Naive thymus-derived CD8-positive, alpha-beta T cell (primary cell): Measurements from ENCODE around the gene GARIN5B. TPM values are rescaled to one million over a fixed set of nuclear protein-coding genes. Genes with fewer than 3 reads are reported as not detected.

Experiments
- ATAC-seq, 2 donors: fragments of 150-1000 bp; cut with Tn5 transposase in 1 of 2; sonication (Bioruptor Pico), chemical (Tn5 transposase) in 1 of 2; 1 replicate in 1 of 2; 2 replicates in 1 of 2; pipeline ENCODE4 v1.10.0; 2021; ENCODE audit warnings: mild to moderate bottlenecking in 2 of 2, moderate library complexity in 2 of 2
- POLR2A ChIA-PET: fragments of 350-600 bp; sonication (Branson Sonifier 250); formaldehyde crosslinking; loops from one replicate; lab custom pipeline; 2021; ENCODE audit warnings: antibody characterized with exemption; lab: Charles Lee
- DNase-seq, 10 donors: peaks; one replicate each; pipeline versions ENCODE4 v3.0.0 to v3.0.0-alpha.2; 2020 to 2022
- H3K27ac Mint-ChIP-seq, 10 donors: one replicate each; pipeline ENCODE4 v1.8.0; 2020 to 2022; ENCODE audit warnings: mild to moderate bottlenecking in 10 of 10, mixed read lengths in 10 of 10, moderate library complexity in 4 of 10, inconsistent platforms in 1 of 10
- H3K27me3 Mint-ChIP-seq, 5 donors: one replicate each; pipeline ENCODE4 v1.8.0; 2021 to 2022; ENCODE audit warnings: mixed read lengths in 5 of 5
- H3K36me3 Mint-ChIP-seq, 3 donors: one replicate each; pipeline ENCODE4 v1.8.0; 2020 to 2022; ENCODE audit warnings: mixed read lengths in 3 of 3, mild to moderate bottlenecking in 2 of 3, inconsistent platforms in 1 of 3
- H3K4me1 Mint-ChIP-seq, 4 donors: one replicate each; pipeline ENCODE4 v1.8.0; 2021 to 2022; ENCODE audit warnings: mixed read lengths in 4 of 4
- H3K4me3 Mint-ChIP-seq, 10 donors: one replicate each; pipeline ENCODE4 v1.8.0; 2020 to 2022; ENCODE audit warnings: mild to moderate bottlenecking in 10 of 10, mixed read lengths in 10 of 10, moderate library complexity in 6 of 10, inconsistent platforms in 1 of 10
- H3K9me3 Mint-ChIP-seq, 9 donors: one replicate each; pipeline ENCODE4 v1.8.0; 2020 to 2022; ENCODE audit warnings: mixed read lengths in 9 of 9, mild to moderate bottlenecking in 3 of 9, inconsistent platforms in 1 of 9, moderate library complexity in 1 of 9
- polyA plus RNA-seq, 3 donors: library from polyadenylated mRNA; unstranded; fragments of 300-500 nt; fragmentation: Illumina TruSeq; gene quantifications; one replicate each; pipeline ENCODE4 v1.2.3, GENCODE V29; 2021
- total RNA-seq, 8 experiments: library from RNA in 2 of 8; stranded (reverse) in 2 of 8; gene quantifications; one replicate each; pipeline ENCODE4 v1.2.3 and lab custom pipeline; 2021 to 2026

Gene GARIN5B
- total and polyA plus RNA-seq, 5 experiments from 2014 or later = not detected

- H3K27me3 Mint-ChIP-seq = no peaks in the 10 kb centered on the region
- no peak for ATAC-seq
- no peak overlapping the region for H3K27ac Mint-ChIP-seq
- H3K9me3 Mint-ChIP-seq = peaks cover 0 to 3% (median 0%) of the 10 kb centered on the region in 9 donors
- no peak for DNase-seq
- peaks cover 0 to 3% (median 1%) of the 10 kb centered on the region in 4 donors for H3K4me1 Mint-ChIP-seq
- POLR2A ChIA-PET = no interaction called here
- peaks cover 0 to 3% (median 2%) of the 10 kb centered on the region in 3 donors for H3K36me3 Mint-ChIP-seq
- H3K4me3 Mint-ChIP-seq = no peak overlapping the region
Measured at GRCh38 chr19:55310498-55310897, 52.6 kb downstream of the GARIN5B start.

- H3K4me3 Mint-ChIP-seq = no peak overlapping the region
- no peak for ATAC-seq
- H3K9me3 Mint-ChIP-seq = peaks cover 0 to 3% (median 0%) of the 10 kb centered on the region in 9 donors
- no peak for DNase-seq
- POLR2A ChIA-PET = no interaction called here
- H3K27me3 Mint-ChIP-seq = no peaks in the 10 kb centered on the region
- peaks cover 0 to 3% (median 2%) of the 10 kb centered on the region in 3 donors for H3K36me3 Mint-ChIP-seq
- no peak overlapping the region for H3K27ac Mint-ChIP-seq
- peaks cover 0 to 6% (median 2%) of the 10 kb centered on the region in 4 donors for H3K4me1 Mint-ChIP-seq
Measured at GRCh38 chr19:55309448-55309847, 53.6 kb downstream of the GARIN5B start.

- H3K36me3 Mint-ChIP-seq = peaks cover 0 to 3% (median 2%) of the 10 kb centered on the region in 3 donors
- H3K4me1 Mint-ChIP-seq = peaks cover 0 to 6% (median 2%) of the 10 kb centered on the region in 4 donors
- H3K4me3 Mint-ChIP-seq = no peak overlapping the region
- H3K27ac Mint-ChIP-seq = no peak overlapping the region
- no peaks in the 10 kb centered on the region for H3K27me3 Mint-ChIP-seq
- no peak for DNase-seq
- peaks cover 0 to 2% (median 0%) of the 10 kb centered on the region in 9 donors for H3K9me3 Mint-ChIP-seq
- ATAC-seq = no peak
- POLR2A ChIA-PET = no interaction called here
Measured at GRCh38 chr19:55308281-55308680, 54.8 kb downstream of the GARIN5B start.

GRCh38 chr19:55306712-55307111 lies 56.3 kb downstream of the GARIN5B start:
- DNase-seq (no peak), ATAC-seq (no peak)
- H3K4me3 Mint-ChIP-seq = no peak overlapping the region
- H3K4me1 Mint-ChIP-seq = peaks cover 5 to 12% (median 7%) of the 10 kb centered on the region in 4 donors
- no peaks in the 10 kb centered on the region for H3K9me3 Mint-ChIP-seq
- no peaks in the 10 kb centered on the region for H3K27me3 Mint-ChIP-seq
- POLR2A ChIA-PET = no interaction called here
- H3K36me3 Mint-ChIP-seq = peaks cover 0 to 3% (median 2%) of the 10 kb centered on the region in 3 donors
- peak overlapping the region in 1 of 10 donors; percentile 24 for H3K27ac Mint-ChIP-seq

- Mint-ChIP-seq H3K4me3 (peak overlapping the region in 1 of 10 donors; percentile 69), H3K36me3 (peaks cover 0 to 3% (median 2%) of the 10 kb centered on the region in 3 donors), H3K9me3 (no peaks in the 10 kb centered on the region), H3K27me3 (no peaks in the 10 kb centered on the region), H3K4me1 (peaks cover 7 to 14% (median 11%) of the 10 kb centered on the region in 4 donors), H3K27ac (no peak overlapping the region)
- POLR2A ChIA-PET = no interaction called here
- no peak for ATAC-seq
- DNase-seq = no peak
Measured at GRCh38 chr19:55305983-55306562, 57.0 kb downstream of the GARIN5B start.

DNA sequence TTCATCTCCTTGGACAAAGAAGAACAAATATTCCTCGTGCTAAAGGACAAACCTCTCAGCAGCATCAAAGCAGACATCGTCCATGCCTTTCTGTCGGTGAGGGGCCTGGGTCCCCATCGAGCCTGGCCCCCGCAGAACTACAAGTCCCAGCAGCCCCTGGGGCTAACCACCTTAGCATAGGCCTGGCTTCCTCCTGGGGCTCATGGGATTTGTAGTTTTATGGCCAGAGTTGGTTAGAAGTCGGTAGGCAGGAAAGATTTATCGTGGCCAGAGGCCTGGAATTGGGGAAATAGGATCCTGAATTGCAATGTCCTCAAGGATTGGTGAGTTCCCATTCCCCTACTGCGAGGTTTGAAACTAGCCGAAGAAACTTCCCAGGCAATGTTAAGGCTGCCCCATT lies 57.6 kb downstream of the GARIN5B start:
- H3K27me3 Mint-ChIP-seq = no peaks in the 10 kb centered on the region
- H3K36me3 Mint-ChIP-seq = peaks cover 0 to 3% (median 2%) of the 10 kb centered on the region in 3 donors
- ATAC-seq (peak; percentile 54 to 68), DNase-seq (peak in 9 of 10 donors; percentile 28 to 79 (median 48))
- peak overlapping the region in 1 of 10 donors; percentile 28 for H3K4me3 Mint-ChIP-seq
- H3K4me1 Mint-ChIP-seq = peaks cover 7 to 14% (median 11%) of the 10 kb centered on the region in 4 donors
- H3K9me3 Mint-ChIP-seq = no peaks in the 10 kb centered on the region
- H3K27ac Mint-ChIP-seq = peak overlapping the region in 7 of 10 donors; percentile 34 to 89 (median 78)
- POLR2A ChIA-PET = no interaction called here

DNA sequence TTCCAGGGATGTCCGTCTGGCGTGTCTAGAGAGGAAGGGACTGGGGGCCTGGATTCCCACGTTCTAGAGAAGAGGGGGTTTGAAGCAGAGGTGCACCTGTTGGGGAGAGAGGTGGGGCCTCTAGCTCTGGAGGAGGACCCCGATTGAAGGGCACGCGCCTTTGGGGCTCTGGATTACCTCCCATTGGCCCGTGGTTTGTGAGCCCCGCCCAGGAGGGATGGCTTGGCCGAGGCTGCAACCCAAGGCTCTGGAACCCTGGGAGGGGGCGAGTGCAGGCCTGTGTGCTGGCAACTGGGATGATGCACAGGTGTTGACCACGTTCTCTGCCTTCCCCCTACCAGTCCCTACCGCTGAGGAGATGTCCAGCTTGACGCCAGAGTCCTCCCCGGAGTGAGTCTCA lies 58.1 kb downstream of the GARIN5B start:
- H3K27ac Mint-ChIP-seq = peak overlapping the region in 3 of 10 donors; percentile 34 to 78 (median 56)
- no peak for ATAC-seq
- H3K4me1 Mint-ChIP-seq = peaks cover 5 to 14% (median 11%) of the 10 kb centered on the region in 4 donors
- H3K9me3 Mint-ChIP-seq = no peaks in the 10 kb centered on the region
- POLR2A ChIA-PET = no interaction called here
- H3K4me3 Mint-ChIP-seq = no peak overlapping the region
- H3K27me3 Mint-ChIP-seq = peaks cover 0 to 2% (median 0%) of the 10 kb centered on the region in 5 donors
- peaks cover 0 to 2% (median 0%) of the 10 kb centered on the region in 3 donors for H3K36me3 Mint-ChIP-seq
- no peak for DNase-seq

Other genes starting within 250 kb of the GARIN5B start
- 100 to 1,000 TPM; 140 to 141 TPM for gene PPP1R12C, start 245.6 kb downstream of the GARIN5B start, total RNA-seq
- gene PPP1R12C, start 245.6 kb downstream of the GARIN5B start, polyA plus RNA-seq = 1 to 10 TPM; 2.7 to 6.2 (median 3.9) TPM
- not detected for gene TNNT1, start 214.1 kb downstream of the GARIN5B start, total RNA-seq
- not detected for gene TNNT1, start 214.1 kb downstream of the GARIN5B start, polyA plus RNA-seq
- gene TNNI3, start 205.5 kb downstream of the GARIN5B start, total RNA-seq = not detected
- not detected for gene TNNI3, start 205.5 kb downstream of the GARIN5B start, polyA plus RNA-seq
- not detected for gene DNAAF3, start 196.6 kb downstream of the GARIN5B start, total RNA-seq
- gene DNAAF3, start 196.6 kb downstream of the GARIN5B start, polyA plus RNA-seq = not detected
- not detected for gene SYT5, start 183.0 kb downstream of the GARIN5B start, total RNA-seq
- gene SYT5, start 183.0 kb downstream of the GARIN5B start, polyA plus RNA-seq = under 1 TPM; 0.09 to 0.56 (median 0.25) TPM
- gene PTPRH, start 153.8 kb downstream of the GARIN5B start, total RNA-seq = not detected
- not detected for gene PTPRH, start 153.8 kb downstream of the GARIN5B start, polyA plus RNA-seq
- gene TMEM86B, start 134.5 kb downstream of the GARIN5B start, total RNA-seq = 10 to 100 TPM; 17.7 to 20.9 TPM
- 1 to 10 TPM in 1 of 3 donors, under 1 TPM in 2; 0.17 to 2.3 (median 0.54) TPM for gene TMEM86B, start 134.5 kb downstream of the GARIN5B start, polyA plus RNA-seq
- 100 to 1,000 TPM; 167 to 168 TPM for gene PPP6R1, start 104.2 kb downstream of the GARIN5B start, total RNA-seq
- gene PPP6R1, start 104.2 kb downstream of the GARIN5B start, polyA plus RNA-seq = 100 to 1,000 TPM in 1 of 3 donors, 10 to 100 TPM in 2; 57.3 to 131 (median 60.9) TPM
- gene HSPBP1, start 83.2 kb downstream of the GARIN5B start, total RNA-seq = 10 to 100 TPM; 20.3 to 20.4 TPM
- 10 to 100 TPM; 38.6 to 44.8 (median 42.5) TPM for gene HSPBP1, start 83.2 kb downstream of the GARIN5B start, polyA plus RNA-seq
- gene BRSK1, start 79.3 kb downstream of the GARIN5B start, total RNA-seq = 1 to 10 TPM; 1.9 to 2.9 TPM
- gene BRSK1, start 79.3 kb downstream of the GARIN5B start, polyA plus RNA-seq = under 1 TPM in 1 of 3 donors, not detected in 2; 0.24 TPM
- gene TMEM150B, start 37.9 kb downstream of the GARIN5B start, total RNA-seq = not detected
- gene TMEM150B, start 37.9 kb downstream of the GARIN5B start, polyA plus RNA-seq = not detected
- 10 to 100 TPM; 19.2 to 21.8 TPM for gene KMT5C, start 23.4 kb downstream of the GARIN5B start, total RNA-seq
- 1 to 10 TPM; 1.7 to 2.5 (median 2.1) TPM for gene KMT5C, start 23.4 kb downstream of the GARIN5B start, polyA plus RNA-seq
- not detected for gene COX6B2, start 8.5 kb downstream of the GARIN5B start, total RNA-seq
- not detected for gene COX6B2, start 8.5 kb downstream of the GARIN5B start, polyA plus RNA-seq
- gene IL11, start 7.2 kb upstream of the GARIN5B start, total RNA-seq = under 1 TPM in 1 of 2 experiments, not detected in 1; 0.21 TPM
- gene IL11, start 7.2 kb upstream of the GARIN5B start, polyA plus RNA-seq = not detected
- gene TMEM190, start 13.6 kb upstream of the GARIN5B start, total RNA-seq = not detected
- gene TMEM190, start 13.6 kb upstream of the GARIN5B start, polyA plus RNA-seq = not detected
- gene TMEM238, start 21.0 kb upstream of the GARIN5B start, total RNA-seq = 10 to 100 TPM in 1 of 2 experiments, 1 to 10 TPM in 1; 10.0 to 10.2 TPM
- 1 to 10 TPM; 1.1 to 1.5 (median 1.3) TPM for gene TMEM238, start 21.0 kb upstream of the GARIN5B start, polyA plus RNA-seq
- gene RPL28, start 22.7 kb upstream of the GARIN5B start, total RNA-seq = 1,000 to 10,000 TPM; 2,967 to 2,995 TPM
- gene RPL28, start 22.7 kb upstream of the GARIN5B start, polyA plus RNA-seq = 1,000 to 10,000 TPM in 1 of 3 donors, 100 to 1,000 TPM in 2; 559 to 1,017 (median 787) TPM
- 10 to 100 TPM; 18.1 to 20.2 TPM for gene UBE2S, start 44.5 kb upstream of the GARIN5B start, total RNA-seq
- gene UBE2S, start 44.5 kb upstream of the GARIN5B start, polyA plus RNA-seq = 10 to 100 TPM; 18.6 to 25.8 (median 24.5) TPM
- not detected for gene SHISA7, start 80.0 kb upstream of the GARIN5B start, total RNA-seq
- not detected for gene SHISA7, start 80.0 kb upstream of the GARIN5B start, polyA plus RNA-seq
- 10 to 100 TPM; 10.5 to 11.0 TPM for gene ISOC2, start 98.4 kb upstream of the GARIN5B start, total RNA-seq
- 10 to 100 TPM; 30.5 to 35.6 (median 34.2) TPM for gene ISOC2, start 98.4 kb upstream of the GARIN5B start, polyA plus RNA-seq
- gene C19orf85, start 101.5 kb upstream of the GARIN5B start, total RNA-seq = not detected
- not detected for gene C19orf85, start 101.5 kb upstream of the GARIN5B start, polyA plus RNA-seq
- 10 to 100 TPM; 13.2 to 15.6 TPM for gene ZNF628, start 113.4 kb upstream of the GARIN5B start, total RNA-seq
- under 1 TPM; 0.26 to 0.42 (median 0.32) TPM for gene ZNF628, start 113.4 kb upstream of the GARIN5B start, polyA plus RNA-seq
- 10 to 100 TPM in 1 of 2 experiments, 1 to 10 TPM in 1; 8.0 to 10.4 TPM for gene NAT14, start 121.9 kb upstream of the GARIN5B start, total RNA-seq
- gene NAT14, start 121.9 kb upstream of the GARIN5B start, polyA plus RNA-seq = 1 to 10 TPM; 4.1 to 8.8 (median 7.7) TPM
- 1 to 10 TPM; 1.3 to 1.4 TPM for gene SSC5D, start 125.2 kb upstream of the GARIN5B start, total RNA-seq
- gene SSC5D, start 125.2 kb upstream of the GARIN5B start, polyA plus RNA-seq = under 1 TPM in 2 of 3 donors, not detected in 1; 0.02 to 0.11 TPM
- gene SBK2, start 173.9 kb upstream of the GARIN5B start, total RNA-seq = not detected
- not detected for gene SBK2, start 173.9 kb upstream of the GARIN5B start, polyA plus RNA-seq
- gene SBK3, start 182.3 kb upstream of the GARIN5B start, total RNA-seq = not detected
- not detected for gene SBK3, start 182.3 kb upstream of the GARIN5B start, polyA plus RNA-seq
- 10 to 100 TPM in 1 of 2 experiments, 1 to 10 TPM in 1; 9.8 to 10.2 TPM for gene ZNF579, start 217.6 kb upstream of the GARIN5B start, total RNA-seq
- gene ZNF579, start 217.6 kb upstream of the GARIN5B start, polyA plus RNA-seq = under 1 TPM; 0.16 to 0.39 (median 0.20) TPM
- gene FIZ1, start 236.3 kb upstream of the GARIN5B start, total RNA-seq = 10 to 100 TPM; 19.0 to 22.0 TPM
- 1 to 10 TPM; 2.8 to 5.4 (median 3.4) TPM for gene FIZ1, start 236.3 kb upstream of the GARIN5B start, polyA plus RNA-seq
- gene ZNF524, start 237.0 kb upstream of the GARIN5B start, total RNA-seq = 10 to 100 TPM; 19.1 to 20.7 TPM
- gene ZNF524, start 237.0 kb upstream of the GARIN5B start, polyA plus RNA-seq = 10 to 100 TPM; 21.5 to 31.6 (median 23.6) TPM
- gene ZNF865, start 242.4 kb upstream of the GARIN5B start, total RNA-seq = 10 to 100 TPM; 21.6 to 24.4 TPM
- gene ZNF865, start 242.4 kb upstream of the GARIN5B start, polyA plus RNA-seq = under 1 TPM in 2 of 3 donors, not detected in 1; 0.22 to 0.33 TPM